Vagina (tissue), 2 donors: Measurements from ENCODE around the gene CENPO.

Experiments used
- POLR2A ChIP-seq, 2 donors: fragments of 450-650 bp; IDR thresholded peaks; one replicate each; pipeline ENCODE4 v1.6.1; 2017; ENCODE audit warnings: antibody characterized with exemption in 2 of 2, mild to moderate bottlenecking in 2 of 2, moderate library complexity in 2 of 2
- POLR2AphosphoS5 ChIP-seq, 2 donors: sonication (generic); formaldehyde crosslinking; IDR thresholded peaks; one replicate each; pipeline ENCODE4 v1.9.0; 2017; ENCODE audit warnings: antibody characterized with exemption in 2 of 2, mild to moderate bottlenecking in 2 of 2, low read depth in 1 of 2; ENCODE audit not compliant: insufficient read depth in 1 of 2
- TF ChIP-seq, protein P1 (sequence below), 3 experiments: fragments of 450-650 bp in 2 of 3; fragments of 200-600 bp in 1 of 3; sonication (generic) in 1 of 3; IDR thresholded peaks; one replicate each; pipeline ENCODE4 v1.5.1; 2017 to 2019; ENCODE audit warnings: antibody characterized with exemption in 3 of 3, mild to moderate bottlenecking in 2 of 3, moderate library complexity in 2 of 3

DNA sequence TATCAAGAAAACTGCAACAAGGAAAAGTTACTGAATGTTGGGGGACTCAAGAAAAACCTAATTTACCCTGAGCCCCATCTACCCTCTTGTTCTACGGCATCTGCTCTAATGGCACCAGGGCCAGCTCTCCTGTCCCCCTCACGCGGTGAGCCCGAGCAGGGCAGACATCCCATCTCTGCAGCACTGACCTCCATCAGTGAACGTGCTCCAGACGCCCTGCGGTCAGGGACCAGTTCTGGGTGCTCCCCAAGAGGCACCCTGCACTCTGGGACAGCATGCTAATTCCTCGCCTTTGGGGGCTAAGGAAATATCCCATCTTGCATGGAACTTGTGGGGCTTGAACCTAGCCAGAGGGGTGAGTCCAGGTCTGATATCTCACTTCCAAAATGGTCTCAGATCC is 43.0 kb downstream of the CENPO start:
- TF ChIP-seq, protein P1, sequence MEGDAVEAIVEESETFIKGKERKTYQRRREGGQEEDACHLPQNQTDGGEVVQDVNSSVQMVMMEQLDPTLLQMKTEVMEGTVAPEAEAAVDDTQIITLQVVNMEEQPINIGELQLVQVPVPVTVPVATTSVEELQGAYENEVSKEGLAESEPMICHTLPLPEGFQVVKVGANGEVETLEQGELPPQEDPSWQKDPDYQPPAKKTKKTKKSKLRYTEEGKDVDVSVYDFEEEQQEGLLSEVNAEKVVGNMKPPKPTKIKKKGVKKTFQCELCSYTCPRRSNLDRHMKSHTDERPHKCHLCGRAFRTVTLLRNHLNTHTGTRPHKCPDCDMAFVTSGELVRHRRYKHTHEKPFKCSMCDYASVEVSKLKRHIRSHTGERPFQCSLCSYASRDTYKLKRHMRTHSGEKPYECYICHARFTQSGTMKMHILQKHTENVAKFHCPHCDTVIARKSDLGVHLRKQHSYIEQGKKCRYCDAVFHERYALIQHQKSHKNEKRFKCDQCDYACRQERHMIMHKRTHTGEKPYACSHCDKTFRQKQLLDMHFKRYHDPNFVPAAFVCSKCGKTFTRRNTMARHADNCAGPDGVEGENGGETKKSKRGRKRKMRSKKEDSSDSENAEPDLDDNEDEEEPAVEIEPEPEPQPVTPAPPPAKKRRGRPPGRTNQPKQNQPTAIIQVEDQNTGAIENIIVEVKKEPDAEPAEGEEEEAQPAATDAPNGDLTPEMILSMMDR (IDR thresholded peaks at IDR 0.05): no peak
- TF ChIP-seq POLR2A (IDR thresholded peaks at IDR 0.05) (no peak), POLR2AphosphoS5 (IDR thresholded peaks at IDR 0.05; ENCODE audit: insufficient read depth in 1 of 2, low read depth in 1 of 2) (no peak)
